ENCODE measurements around the gene FAM81A.

DNA sequence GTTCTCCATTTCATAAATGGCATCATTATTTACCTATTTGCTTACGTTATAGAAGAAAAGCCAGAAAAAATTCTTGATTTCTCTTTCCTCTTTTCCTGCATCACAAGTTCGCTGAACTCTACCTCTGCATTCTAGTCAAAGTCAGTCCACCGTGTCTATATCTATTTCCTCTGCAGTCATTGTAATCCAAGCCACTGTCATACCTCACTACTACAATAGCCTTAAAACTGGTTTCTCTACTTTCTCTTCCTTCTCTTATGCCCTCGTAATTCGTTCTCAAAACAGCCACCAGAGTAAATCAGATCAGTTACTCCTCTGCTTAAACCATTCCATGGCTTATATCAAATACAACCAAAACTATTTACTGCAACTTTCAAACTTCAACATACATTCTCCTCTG lies 13.4 kb upstream of the FAM81A start:
- TF ChIP-seq, protein P1, sequence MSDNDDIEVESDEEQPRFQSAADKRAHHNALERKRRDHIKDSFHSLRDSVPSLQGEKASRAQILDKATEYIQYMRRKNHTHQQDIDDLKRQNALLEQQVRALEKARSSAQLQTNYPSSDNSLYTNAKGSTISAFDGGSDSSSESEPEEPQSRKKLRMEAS (CRISPR knock-in tag; IDR thresholded peaks at IDR 0.05): no peak
- no peak for TF ChIP-seq FOXK1 (CRISPR knock-in tag; IDR thresholded peaks at IDR 0.05)
- TF ChIP-seq, protein P2, sequence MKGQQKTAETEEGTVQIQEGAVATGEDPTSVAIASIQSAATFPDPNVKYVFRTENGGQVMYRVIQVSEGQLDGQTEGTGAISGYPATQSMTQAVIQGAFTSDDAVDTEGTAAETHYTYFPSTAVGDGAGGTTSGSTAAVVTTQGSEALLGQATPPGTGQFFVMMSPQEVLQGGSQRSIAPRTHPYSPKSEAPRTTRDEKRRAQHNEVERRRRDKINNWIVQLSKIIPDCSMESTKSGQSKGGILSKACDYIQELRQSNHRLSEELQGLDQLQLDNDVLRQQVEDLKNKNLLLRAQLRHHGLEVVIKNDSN (CRISPR knock-in tag; IDR thresholded peaks at IDR 0.05): no peak
- TF ChIP-seq SP1 (CRISPR knock-in tag; conservative IDR thresholded peaks at IDR 0.05): no peak

Data from WTC11 (cell line).